Loucy (cell line): ENCODE measurements around the gene GZF1.
"Not testable (repeated sequence)": the region's sequence is repeated elsewhere in the genome, so short reads cannot be mapped to it uniquely, and the experiment has no call there.

ENCODE experiments used
- EZH2phosphoT487 ChIP-seq: fragments of 200-600 bp; IDR thresholded peaks from 2 replicates; pipeline ENCODE4 v1.6.1; 2018; ENCODE audit warnings: antibody characterized with exemption, mild to moderate bottlenecking, moderate library complexity, borderline replicate concordance
- TF ChIP-seq, protein P1 (sequence below): fragments of 200-600 bp; sonication (generic); conservative IDR thresholded peaks from 2 replicates; pipeline ENCODE4 v1.5.1; 2014; ENCODE audit warnings: mild to moderate bottlenecking, antibody characterized with exemption, low read length

DNA sequence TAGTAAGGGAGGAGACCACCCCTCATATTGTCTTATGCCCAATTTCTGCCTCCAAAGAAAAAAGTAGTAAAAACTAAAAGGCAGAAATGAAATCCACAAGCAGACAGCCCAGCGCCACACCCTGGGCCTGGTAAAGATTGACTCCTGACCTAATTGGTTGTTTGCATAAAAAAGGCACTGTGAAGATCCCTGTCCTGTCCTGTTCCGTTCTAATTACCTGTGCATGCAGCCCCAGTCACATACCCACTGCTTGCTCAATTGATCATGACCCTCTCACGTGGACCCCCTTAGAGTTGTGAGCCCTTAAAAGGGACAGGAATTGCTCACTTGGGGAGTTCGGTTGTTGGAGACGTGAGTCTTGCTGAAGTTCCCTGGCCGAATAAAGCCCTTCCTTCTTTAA is 13.5 kb upstream of the GZF1 start:
- TF ChIP-seq, protein P1, sequence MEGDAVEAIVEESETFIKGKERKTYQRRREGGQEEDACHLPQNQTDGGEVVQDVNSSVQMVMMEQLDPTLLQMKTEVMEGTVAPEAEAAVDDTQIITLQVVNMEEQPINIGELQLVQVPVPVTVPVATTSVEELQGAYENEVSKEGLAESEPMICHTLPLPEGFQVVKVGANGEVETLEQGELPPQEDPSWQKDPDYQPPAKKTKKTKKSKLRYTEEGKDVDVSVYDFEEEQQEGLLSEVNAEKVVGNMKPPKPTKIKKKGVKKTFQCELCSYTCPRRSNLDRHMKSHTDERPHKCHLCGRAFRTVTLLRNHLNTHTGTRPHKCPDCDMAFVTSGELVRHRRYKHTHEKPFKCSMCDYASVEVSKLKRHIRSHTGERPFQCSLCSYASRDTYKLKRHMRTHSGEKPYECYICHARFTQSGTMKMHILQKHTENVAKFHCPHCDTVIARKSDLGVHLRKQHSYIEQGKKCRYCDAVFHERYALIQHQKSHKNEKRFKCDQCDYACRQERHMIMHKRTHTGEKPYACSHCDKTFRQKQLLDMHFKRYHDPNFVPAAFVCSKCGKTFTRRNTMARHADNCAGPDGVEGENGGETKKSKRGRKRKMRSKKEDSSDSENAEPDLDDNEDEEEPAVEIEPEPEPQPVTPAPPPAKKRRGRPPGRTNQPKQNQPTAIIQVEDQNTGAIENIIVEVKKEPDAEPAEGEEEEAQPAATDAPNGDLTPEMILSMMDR: not testable (repeated sequence)
- TF ChIP-seq EZH2phosphoT487: not testable (repeated sequence)
